Gastroesophageal sphincter (tissue), 4 donors: ENCODE data around the gene CDK12. TPM values are rescaled to one million over a fixed set of nuclear protein-coding genes. Genes with fewer than 3 reads are reported as not detected.
"Not testable (repeated sequence)": the region's sequence is repeated elsewhere in the genome, so short reads cannot be mapped to it uniquely, and the experiment has no call there.

Source experiments
- ATAC-seq: fragments of 150-250 bp; one replicate; pipeline ENCODE4 v1.9.1; 2016; ENCODE audit warnings: mild to moderate bottlenecking, moderate library complexity
- H3K27ac ChIP-seq, 4 donors: fragments of 200-600 bp; sonication (generic) in 3 of 4; 1 replicate in 3 of 4; 2 replicates in 1 of 4; pipeline ENCODE4 v1.5.1; 2016 to 2019
- H3K27me3 ChIP-seq: fragments of 200-600 bp; sonication (generic); one replicate; pipeline ENCODE4 v1.5.1; 2019
- H3K36me3 ChIP-seq, 2 donors: fragments of 200-600 bp; sonication (generic); one replicate each; pipeline ENCODE4 v1.5.1; 2019; ENCODE audit warnings: control low read depth in 1 of 2
- H3K4me1 ChIP-seq, 3 donors: fragments of 200-600 bp; sonication (generic); 1 replicate in 2 of 3; 2 replicates in 1 of 3; pipeline ENCODE4 v1.5.1; 2016 to 2019; ENCODE audit warnings: control low read depth in 2 of 3
- H3K4me3 ChIP-seq, 2 donors: fragments of 200-600 bp; sonication (generic); one replicate each; pipeline ENCODE4 v1.5.1; 2019; ENCODE audit warnings: mild to moderate bottlenecking in 1 of 2, moderate library complexity in 1 of 2
- H3K9me3 ChIP-seq, 3 donors: fragments of 200-600 bp; sonication (generic); one replicate each; pipeline ENCODE4 v1.5.1; 2017 to 2019; ENCODE audit warnings: control low read depth in 2 of 3
- EP300 ChIP-seq: sonication (generic); formaldehyde crosslinking; IDR thresholded peaks from one replicate; pipeline ENCODE4 v1.6.1; 2017; ENCODE audit warnings: antibody characterized with exemption, mild to moderate bottlenecking
- POLR2A ChIP-seq, 2 donors: fragments of 450-650 bp; IDR thresholded peaks; one replicate each; pipeline ENCODE4 v1.6.1; 2017; ENCODE audit warnings: antibody characterized with exemption in 2 of 2, mild to moderate bottlenecking in 2 of 2, moderate library complexity in 1 of 2
- POLR2AphosphoS5 ChIP-seq: sonication (generic); formaldehyde crosslinking; IDR thresholded peaks from one replicate; pipeline ENCODE4 v1.6.1; 2017; ENCODE audit warnings: antibody characterized with exemption
- WGBS, 2 donors: methylation state at CpG; one replicate each; pipeline ENCODE4 v1.1.5; 2018; ENCODE audit warnings: low coverage in 1 of 2; 5-methylcytosine and 5-hydroxymethylcytosine counted together
- total RNA-seq, 4 donors: library from RNA; depleted of rRNA; stranded (reverse); fragments of >200 nt; gene quantifications; one replicate each; pipeline ENCODE4 v1.1.0, GENCODE V29; 2016
- TF ChIP-seq, protein P1 (sequence below), 4 experiments: fragments of 200-600 bp in 2 of 4; fragments of 450-650 bp in 2 of 4; sonication (generic) in 1 of 4; IDR thresholded peaks; one replicate each; pipeline ENCODE4 v1.5.1; 2017 to 2019; ENCODE audit warnings: antibody characterized with exemption in 4 of 4, mild to moderate bottlenecking in 2 of 4, moderate library complexity in 2 of 4

CDK12 gene
- total RNA-seq, 4 donors from 2014 or later = 29.9 to 47.3 (median 38.2) TPM

DNA sequence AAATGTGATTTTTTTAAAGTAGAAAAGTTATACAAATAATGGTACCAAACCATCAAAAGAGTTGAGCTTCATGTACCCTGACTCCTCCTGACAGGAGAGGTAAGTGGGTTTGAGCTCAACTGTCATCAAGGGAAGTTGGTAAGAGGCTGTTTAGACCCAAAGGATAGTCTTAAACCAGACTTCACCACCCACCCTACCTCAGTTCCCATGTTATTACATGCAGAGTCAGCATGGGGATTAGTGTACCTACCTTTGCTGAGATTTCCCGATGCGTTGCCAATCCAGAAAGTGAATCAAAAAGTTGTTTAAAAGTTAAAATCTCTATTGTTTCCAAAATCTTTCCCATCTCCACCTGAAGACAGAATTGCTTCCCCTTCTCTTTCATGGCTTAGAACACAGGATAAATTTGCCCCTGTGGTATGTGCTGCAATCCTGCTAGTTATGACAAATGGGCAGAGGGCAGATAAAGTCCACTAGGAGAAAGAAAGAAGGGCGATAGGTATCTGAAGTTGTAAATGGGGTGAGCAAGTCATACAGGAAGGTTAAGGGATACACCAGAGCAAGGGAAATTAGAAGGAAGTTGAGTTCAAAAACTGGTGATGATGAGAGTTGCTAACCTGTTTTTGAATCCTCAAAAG is 73.6 kb downstream of the CDK12 start:
- Histone ChIP-seq H3K27me3 (no peaks in the 10 kb centered on the region), H3K36me3 (peaks cover 0 to 17% of the 10 kb centered on the region in 2 donors), H3K4me1 (peaks cover 0 to 20% (median 0%) of the 10 kb centered on the region in 3 donors), H3K9me3 (no peaks in the 10 kb centered on the region), H3K27ac (no peak overlapping the region), H3K4me3 (no peak overlapping the region)
- ATAC-seq = no peak
- WGBS, 2 donors = 89% methylated on average over 3 of the region's 3 CpGs; no CpG with 5 or more reads in 1 of the 2 donors
- TF ChIP-seq POLR2AphosphoS5 (no peak), POLR2A (IDR thresholded peaks at IDR 0.05) (no peak), EP300 (no peak)
- TF ChIP-seq, protein P1, sequence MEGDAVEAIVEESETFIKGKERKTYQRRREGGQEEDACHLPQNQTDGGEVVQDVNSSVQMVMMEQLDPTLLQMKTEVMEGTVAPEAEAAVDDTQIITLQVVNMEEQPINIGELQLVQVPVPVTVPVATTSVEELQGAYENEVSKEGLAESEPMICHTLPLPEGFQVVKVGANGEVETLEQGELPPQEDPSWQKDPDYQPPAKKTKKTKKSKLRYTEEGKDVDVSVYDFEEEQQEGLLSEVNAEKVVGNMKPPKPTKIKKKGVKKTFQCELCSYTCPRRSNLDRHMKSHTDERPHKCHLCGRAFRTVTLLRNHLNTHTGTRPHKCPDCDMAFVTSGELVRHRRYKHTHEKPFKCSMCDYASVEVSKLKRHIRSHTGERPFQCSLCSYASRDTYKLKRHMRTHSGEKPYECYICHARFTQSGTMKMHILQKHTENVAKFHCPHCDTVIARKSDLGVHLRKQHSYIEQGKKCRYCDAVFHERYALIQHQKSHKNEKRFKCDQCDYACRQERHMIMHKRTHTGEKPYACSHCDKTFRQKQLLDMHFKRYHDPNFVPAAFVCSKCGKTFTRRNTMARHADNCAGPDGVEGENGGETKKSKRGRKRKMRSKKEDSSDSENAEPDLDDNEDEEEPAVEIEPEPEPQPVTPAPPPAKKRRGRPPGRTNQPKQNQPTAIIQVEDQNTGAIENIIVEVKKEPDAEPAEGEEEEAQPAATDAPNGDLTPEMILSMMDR (IDR thresholded peaks at IDR 0.05) = no peak

DNA sequence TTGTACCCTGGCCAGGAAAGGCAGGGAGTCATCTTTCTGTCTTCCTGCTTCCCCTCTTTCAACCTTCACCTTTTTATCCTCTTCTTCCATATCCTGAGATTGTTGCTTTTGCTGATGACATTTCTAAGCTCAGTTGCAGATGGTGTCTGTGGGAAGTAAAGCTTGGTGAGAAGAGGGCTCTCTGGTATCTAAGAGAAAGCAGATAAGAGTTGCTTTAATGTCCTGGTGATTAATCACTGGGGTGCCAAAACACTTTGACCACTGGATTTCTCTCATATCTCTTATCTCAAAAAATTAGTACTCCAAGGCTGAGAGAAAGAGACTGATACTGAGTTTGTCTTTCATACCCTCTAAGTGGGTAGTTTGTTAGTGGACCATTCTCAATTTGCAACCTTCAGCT is 75.2 kb downstream of the CDK12 start:
- H3K4me3 ChIP-seq = no peak overlapping the region
- H3K27me3 ChIP-seq = no peaks in the 10 kb centered on the region
- TF ChIP-seq POLR2AphosphoS5 = no peak
- TF ChIP-seq, protein P1 (IDR thresholded peaks at IDR 0.05) = no peak
- no peak for TF ChIP-seq EP300
- TF ChIP-seq POLR2A (IDR thresholded peaks at IDR 0.05) = no peak
- no peaks in the 10 kb centered on the region for H3K9me3 ChIP-seq
- H3K36me3 ChIP-seq = peaks cover 0 to 4% of the 10 kb centered on the region in 2 donors
- no peak for ATAC-seq
- peaks cover 0 to 6% (median 0%) of the 10 kb centered on the region in 3 donors for H3K4me1 ChIP-seq
- no peak overlapping the region for H3K27ac ChIP-seq

DNA sequence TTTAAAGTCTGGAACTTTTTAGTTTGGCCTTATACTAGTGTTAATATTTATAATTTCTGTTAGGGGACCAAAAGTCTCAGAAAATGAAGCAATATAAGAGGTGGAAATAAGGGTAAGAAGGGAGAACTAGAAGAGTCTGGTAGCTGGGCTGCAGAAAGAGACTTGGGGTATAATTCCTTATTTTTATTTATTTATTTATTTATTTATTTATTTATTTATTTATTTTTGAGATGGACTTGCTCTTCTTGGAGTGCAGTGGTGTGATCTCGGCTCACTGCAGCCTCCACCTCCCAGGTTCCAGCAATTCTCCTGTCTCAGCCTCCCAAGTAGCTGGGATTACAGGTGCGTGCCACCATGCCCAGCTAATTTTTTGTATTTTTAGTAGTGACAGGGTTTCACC is 76.1 kb downstream of the CDK12 start:
- H3K27ac ChIP-seq, H3K9me3 ChIP-seq, H3K27me3 ChIP-seq, H3K36me3 ChIP-seq, H3K4me1 ChIP-seq, ATAC-seq, H3K4me3 ChIP-seq: not testable (repeated sequence)
- WGBS, 2 donors = 83 to 100% methylated on average over 2 of the region's 2 CpGs

DNA sequence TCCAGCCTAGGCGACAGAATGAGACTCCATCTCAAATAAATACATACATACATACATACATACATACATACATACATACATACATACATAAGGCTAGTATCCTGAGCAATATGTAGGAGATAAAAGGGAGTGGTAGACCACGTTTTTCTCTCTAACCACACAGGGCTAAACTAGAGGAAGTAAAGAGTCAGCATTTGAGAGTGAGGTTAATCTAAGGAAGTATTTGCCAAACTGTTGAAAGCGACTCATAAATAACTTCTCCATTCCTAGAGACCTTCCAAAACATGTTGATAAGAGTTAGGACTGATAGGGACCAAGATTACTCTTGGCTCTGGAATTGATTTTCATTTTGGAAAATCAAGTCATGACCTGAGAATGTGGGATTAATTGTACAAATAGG is 77.6 kb downstream of the CDK12 start:
- no peak for TF ChIP-seq POLR2A (IDR thresholded peaks at IDR 0.05)
- no peak for TF ChIP-seq EP300
- TF ChIP-seq POLR2AphosphoS5 = no peak
- TF ChIP-seq, protein P1 (IDR thresholded peaks at IDR 0.05) = no peak
- Histone ChIP-seq H3K27ac (no peak overlapping the region), H3K27me3 (no peaks in the 10 kb centered on the region), H3K9me3 (no peaks in the 10 kb centered on the region), H3K36me3 (no peaks in the 10 kb centered on the region), H3K4me3 (no peak overlapping the region), H3K4me1 (no peaks in the 10 kb centered on the region)
- 64% methylated on average over 2 to 3 of the region's 3 CpGs for WGBS, 2 donors
- no peak for ATAC-seq

DNA sequence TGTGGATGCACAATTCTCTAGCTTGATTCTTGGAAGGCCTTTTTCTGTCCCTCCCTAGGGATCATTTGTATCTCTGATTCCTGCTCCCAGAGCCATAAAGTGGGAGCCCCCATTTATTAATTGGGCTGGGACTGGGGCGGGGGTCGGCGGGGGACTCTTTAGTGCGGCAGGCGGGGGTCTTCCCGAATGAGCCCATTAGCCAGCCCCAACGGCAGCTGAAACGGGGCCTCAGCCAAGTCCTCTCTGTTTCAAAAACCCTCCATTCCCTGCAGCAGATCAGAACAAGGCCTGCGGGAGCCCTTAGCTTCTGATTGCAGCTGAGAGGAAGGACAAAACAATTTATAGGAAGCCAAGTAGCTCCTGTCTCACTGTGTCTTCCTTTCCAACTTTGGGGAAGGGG is 79.3 kb downstream of the CDK12 start:
- no peak overlapping the region for H3K27ac ChIP-seq
- ATAC-seq = no peak
- no peaks in the 10 kb centered on the region for H3K27me3 ChIP-seq
- 69% methylated on average over 7 of the region's 9 CpGs; no CpG with 5 or more reads in 1 of the 2 donors for WGBS, 2 donors
- TF ChIP-seq, protein P1 (IDR thresholded peaks at IDR 0.05) = no peak
- TF ChIP-seq POLR2AphosphoS5 (no peak), POLR2A (IDR thresholded peaks at IDR 0.05) (no peak), EP300 (no peak)
- no peaks in the 10 kb centered on the region for H3K4me1 ChIP-seq
- no peak overlapping the region for H3K4me3 ChIP-seq
- no peaks in the 10 kb centered on the region for H3K9me3 ChIP-seq
- H3K36me3 ChIP-seq = peaks cover 0 to 17% of the 10 kb centered on the region in 2 donors
